HL-60 (cell line): ENCODE data around the gene ABCA6.

Experiments
- DNase-seq, 2 experiments: peaks; one replicate each; pipeline ENCODE4 v3.0.0-alpha.2; 2010 to 2020; ENCODE audit warnings: low read depth in 1 of 2, low spot score in 1 of 2
- H3K27ac ChIP-seq: fragments of 250-450 bp; sonication (Bioruptor Pico); replicated peaks from 2 replicates; pipeline ENCODE4 v1.5.1; 2020; ENCODE audit warnings: mild to moderate bottlenecking, moderate library complexity
- H3K27me3 ChIP-seq: fragments of 250-450 bp; sonication (Bioruptor Pico); 2 replicates; pipeline ENCODE4 v1.5.1; 2021; ENCODE audit warnings: mild to moderate bottlenecking, moderate library complexity; ENCODE audit not compliant: insufficient read depth, poor library complexity, severe bottlenecking
- H3K4me3 ChIP-seq: replicated peaks from 2 replicates; pipeline ENCODE4 v1.5.1; 2011; ENCODE audit warnings: mild to moderate bottlenecking, control low read depth, low read length; ENCODE audit not compliant: insufficient read depth
- GABPA ChIP-seq: IDR thresholded peaks from 2 replicates; pipeline ENCODE4 v1.6.1; 2012; ENCODE audit warnings: low read depth
- POLR2AphosphoS5 ChIP-seq: IDR thresholded peaks from 2 replicates; pipeline ENCODE4 v1.6.1; 2012; ENCODE audit warnings: low read depth
- SPI1 ChIP-seq: IDR thresholded peaks from 2 replicates; pipeline ENCODE4 v1.6.1; 2012; ENCODE audit warnings: low read depth, mild to moderate bottlenecking, borderline replicate concordance
- TF ChIP-seq, protein P1 (sequence below): IDR thresholded peaks from 2 replicates; pipeline ENCODE4 v1.6.1; 2012; ENCODE audit warnings: low read depth; ENCODE audit not compliant: insufficient replicate concordance
- TF ChIP-seq, protein P2 (sequence below): IDR thresholded peaks from one replicate; pipeline ENCODE4 v1.5.1; 2011; ENCODE audit warnings: low read length, control low read depth, inconsistent platforms; ENCODE audit not compliant: insufficient read depth

Gene ABCA6

DNA sequence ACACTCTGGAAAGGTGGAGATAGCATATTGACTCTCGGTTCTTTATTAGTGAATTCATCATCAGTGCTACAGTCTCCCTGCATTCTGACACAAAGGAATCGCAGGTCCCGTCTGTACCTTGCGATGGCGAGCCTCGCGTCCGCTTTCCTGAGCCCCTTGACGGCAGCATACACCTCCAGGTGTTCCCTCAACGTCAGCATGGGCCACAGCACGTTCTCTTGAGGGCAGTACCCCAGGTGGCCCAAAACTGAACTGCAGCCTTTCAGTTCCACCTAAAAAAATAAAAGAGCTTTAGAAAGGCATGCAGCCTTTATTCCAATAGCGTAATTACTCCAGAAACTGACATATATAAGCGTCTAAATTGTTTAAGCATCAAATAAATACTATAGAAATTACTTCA lies 56.8 kb downstream of the ABCA6 start:
- Histone ChIP-seq H3K27ac (no peak overlapping the region), H3K4me3 (no peak overlapping the region), H3K27me3 (no peaks in the 10 kb centered on the region)
- no peak for DNase-seq
- TF ChIP-seq POLR2AphosphoS5, result no peak
- no peak for TF ChIP-seq GABPA
- TF ChIP-seq, protein P1, sequence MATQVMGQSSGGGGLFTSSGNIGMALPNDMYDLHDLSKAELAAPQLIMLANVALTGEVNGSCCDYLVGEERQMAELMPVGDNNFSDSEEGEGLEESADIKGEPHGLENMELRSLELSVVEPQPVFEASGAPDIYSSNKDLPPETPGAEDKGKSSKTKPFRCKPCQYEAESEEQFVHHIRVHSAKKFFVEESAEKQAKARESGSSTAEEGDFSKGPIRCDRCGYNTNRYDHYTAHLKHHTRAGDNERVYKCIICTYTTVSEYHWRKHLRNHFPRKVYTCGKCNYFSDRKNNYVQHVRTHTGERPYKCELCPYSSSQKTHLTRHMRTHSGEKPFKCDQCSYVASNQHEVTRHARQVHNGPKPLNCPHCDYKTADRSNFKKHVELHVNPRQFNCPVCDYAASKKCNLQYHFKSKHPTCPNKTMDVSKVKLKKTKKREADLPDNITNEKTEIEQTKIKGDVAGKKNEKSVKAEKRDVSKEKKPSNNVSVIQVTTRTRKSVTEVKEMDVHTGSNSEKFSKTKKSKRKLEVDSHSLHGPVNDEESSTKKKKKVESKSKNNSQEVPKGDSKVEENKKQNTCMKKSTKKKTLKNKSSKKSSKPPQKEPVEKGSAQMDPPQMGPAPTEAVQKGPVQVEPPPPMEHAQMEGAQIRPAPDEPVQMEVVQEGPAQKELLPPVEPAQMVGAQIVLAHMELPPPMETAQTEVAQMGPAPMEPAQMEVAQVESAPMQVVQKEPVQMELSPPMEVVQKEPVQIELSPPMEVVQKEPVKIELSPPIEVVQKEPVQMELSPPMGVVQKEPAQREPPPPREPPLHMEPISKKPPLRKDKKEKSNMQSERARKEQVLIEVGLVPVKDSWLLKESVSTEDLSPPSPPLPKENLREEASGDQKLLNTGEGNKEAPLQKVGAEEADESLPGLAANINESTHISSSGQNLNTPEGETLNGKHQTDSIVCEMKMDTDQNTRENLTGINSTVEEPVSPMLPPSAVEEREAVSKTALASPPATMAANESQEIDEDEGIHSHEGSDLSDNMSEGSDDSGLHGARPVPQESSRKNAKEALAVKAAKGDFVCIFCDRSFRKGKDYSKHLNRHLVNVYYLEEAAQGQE, result no peak
- TF ChIP-seq, protein P2, sequence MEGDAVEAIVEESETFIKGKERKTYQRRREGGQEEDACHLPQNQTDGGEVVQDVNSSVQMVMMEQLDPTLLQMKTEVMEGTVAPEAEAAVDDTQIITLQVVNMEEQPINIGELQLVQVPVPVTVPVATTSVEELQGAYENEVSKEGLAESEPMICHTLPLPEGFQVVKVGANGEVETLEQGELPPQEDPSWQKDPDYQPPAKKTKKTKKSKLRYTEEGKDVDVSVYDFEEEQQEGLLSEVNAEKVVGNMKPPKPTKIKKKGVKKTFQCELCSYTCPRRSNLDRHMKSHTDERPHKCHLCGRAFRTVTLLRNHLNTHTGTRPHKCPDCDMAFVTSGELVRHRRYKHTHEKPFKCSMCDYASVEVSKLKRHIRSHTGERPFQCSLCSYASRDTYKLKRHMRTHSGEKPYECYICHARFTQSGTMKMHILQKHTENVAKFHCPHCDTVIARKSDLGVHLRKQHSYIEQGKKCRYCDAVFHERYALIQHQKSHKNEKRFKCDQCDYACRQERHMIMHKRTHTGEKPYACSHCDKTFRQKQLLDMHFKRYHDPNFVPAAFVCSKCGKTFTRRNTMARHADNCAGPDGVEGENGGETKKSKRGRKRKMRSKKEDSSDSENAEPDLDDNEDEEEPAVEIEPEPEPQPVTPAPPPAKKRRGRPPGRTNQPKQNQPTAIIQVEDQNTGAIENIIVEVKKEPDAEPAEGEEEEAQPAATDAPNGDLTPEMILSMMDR, result no peak
- no peak for TF ChIP-seq SPI1

DNA sequence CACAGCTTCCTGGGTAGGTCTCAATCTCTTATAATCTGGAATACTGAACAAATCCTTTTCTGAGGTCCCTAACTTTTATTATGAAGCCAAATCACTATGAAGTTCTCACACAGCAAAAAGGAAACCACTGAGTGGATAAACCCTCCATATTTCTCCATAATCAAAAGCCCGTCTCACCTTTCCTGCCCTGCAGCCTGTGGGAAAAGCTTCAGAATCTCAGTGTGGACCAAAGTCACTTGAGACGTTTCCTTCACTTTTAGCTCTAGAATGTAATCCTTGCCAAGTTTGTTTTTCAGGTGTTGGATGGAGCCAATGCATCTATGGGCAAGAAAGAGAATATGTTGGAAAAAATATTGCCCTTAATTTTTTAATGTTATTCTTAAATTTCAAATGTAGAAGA lies 59.0 kb downstream of the ABCA6 start:
- TF ChIP-seq, protein P2, result no peak
- TF ChIP-seq POLR2AphosphoS5, result no peak
- TF ChIP-seq SPI1, result no peak
- TF ChIP-seq GABPA, result no peak
- TF ChIP-seq, protein P1, result no peak
- H3K4me3 ChIP-seq, result no peak overlapping the region
- H3K27me3 ChIP-seq, result no peaks in the 10 kb centered on the region
- H3K27ac ChIP-seq, result no peak overlapping the region
- DNase-seq, result no peak

DNA sequence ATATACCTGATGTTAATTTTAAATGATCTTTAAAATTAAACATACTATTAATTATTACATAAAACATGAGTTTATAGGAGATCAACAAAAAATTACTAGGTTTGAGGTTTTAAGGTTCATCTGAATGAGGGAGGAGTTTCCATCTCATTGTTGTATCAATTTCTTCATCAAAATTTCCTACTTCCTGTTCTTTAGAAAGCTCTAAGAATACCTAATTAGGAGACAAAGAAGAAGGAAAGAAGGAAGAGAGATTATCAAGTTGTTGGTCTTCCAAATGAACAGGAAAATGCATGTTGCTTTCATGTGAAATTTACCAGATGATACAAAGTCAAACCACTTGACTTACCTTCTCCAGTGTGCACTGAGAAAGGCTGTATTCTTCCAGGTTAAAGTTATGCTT lies 62.8 kb downstream of the ABCA6 start:
- H3K27ac ChIP-seq, result no peak overlapping the region
- TF ChIP-seq GABPA (no peak), SPI1 (no peak), POLR2AphosphoS5 (no peak)
- TF ChIP-seq, protein P1, result no peak
- TF ChIP-seq, protein P2, result no peak
- no peak overlapping the region for H3K4me3 ChIP-seq
- H3K27me3 ChIP-seq, result no peaks in the 10 kb centered on the region
- DNase-seq, result no peak
